Measurements from ENCODE around the gene ILF3.
A peak's percentile ranks its signal among the peaks of the same experiment; 100 is the strongest.

ILF3 gene

GRCh38 chr19:10699650-10700335 is 45.6 kb downstream of the ILF3 start:
- TF ChIP-seq, protein P1, sequence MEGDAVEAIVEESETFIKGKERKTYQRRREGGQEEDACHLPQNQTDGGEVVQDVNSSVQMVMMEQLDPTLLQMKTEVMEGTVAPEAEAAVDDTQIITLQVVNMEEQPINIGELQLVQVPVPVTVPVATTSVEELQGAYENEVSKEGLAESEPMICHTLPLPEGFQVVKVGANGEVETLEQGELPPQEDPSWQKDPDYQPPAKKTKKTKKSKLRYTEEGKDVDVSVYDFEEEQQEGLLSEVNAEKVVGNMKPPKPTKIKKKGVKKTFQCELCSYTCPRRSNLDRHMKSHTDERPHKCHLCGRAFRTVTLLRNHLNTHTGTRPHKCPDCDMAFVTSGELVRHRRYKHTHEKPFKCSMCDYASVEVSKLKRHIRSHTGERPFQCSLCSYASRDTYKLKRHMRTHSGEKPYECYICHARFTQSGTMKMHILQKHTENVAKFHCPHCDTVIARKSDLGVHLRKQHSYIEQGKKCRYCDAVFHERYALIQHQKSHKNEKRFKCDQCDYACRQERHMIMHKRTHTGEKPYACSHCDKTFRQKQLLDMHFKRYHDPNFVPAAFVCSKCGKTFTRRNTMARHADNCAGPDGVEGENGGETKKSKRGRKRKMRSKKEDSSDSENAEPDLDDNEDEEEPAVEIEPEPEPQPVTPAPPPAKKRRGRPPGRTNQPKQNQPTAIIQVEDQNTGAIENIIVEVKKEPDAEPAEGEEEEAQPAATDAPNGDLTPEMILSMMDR (conservative IDR thresholded peaks at IDR 0.05; ENCODE audit: low read depth, low read length): peak; percentile 75
- DNase-seq (ENCODE audit: low read depth): peak; percentile 79
- H3K4me3 ChIP-seq (ENCODE audit: low read depth, low read length): no peak overlapping the region

- peak overlapping the region; percentile 99 for H3K4me3 ChIP-seq (ENCODE audit: low read depth, low read length)
- no peak for DNase-seq (ENCODE audit: low read depth)
- TF ChIP-seq, protein P1 (conservative IDR thresholded peaks at IDR 0.05; ENCODE audit: low read depth, low read length): no peak
These were observed 47.9 kb downstream of the ILF3 start for GRCh38 chr19:10701955-10702525.

GRCh38 chr19:10706990-10707389 is 52.8 kb downstream of the ILF3 start:
- TF ChIP-seq, protein P1 (conservative IDR thresholded peaks at IDR 0.05; ENCODE audit: low read depth, low read length): no peak
- DNase-seq (ENCODE audit: low read depth): no peak
- H3K4me3 ChIP-seq (ENCODE audit: low read depth, low read length): no peak overlapping the region

- TF ChIP-seq, protein P1 (conservative IDR thresholded peaks at IDR 0.05; ENCODE audit: low read depth, low read length): no peak
- no peak for DNase-seq (ENCODE audit: low read depth)
- H3K4me3 ChIP-seq (ENCODE audit: low read depth, low read length): no peak overlapping the region
These were observed 53.3 kb downstream of the ILF3 start for GRCh38 chr19:10707440-10707839.

- DNase-seq (ENCODE audit: low read depth): no peak
- no peak overlapping the region for H3K4me3 ChIP-seq (ENCODE audit: low read depth, low read length)
- TF ChIP-seq, protein P1 (conservative IDR thresholded peaks at IDR 0.05; ENCODE audit: low read depth, low read length): no peak
These were observed 54.1 kb downstream of the ILF3 start for GRCh38 chr19:10708291-10708690.

DNA sequence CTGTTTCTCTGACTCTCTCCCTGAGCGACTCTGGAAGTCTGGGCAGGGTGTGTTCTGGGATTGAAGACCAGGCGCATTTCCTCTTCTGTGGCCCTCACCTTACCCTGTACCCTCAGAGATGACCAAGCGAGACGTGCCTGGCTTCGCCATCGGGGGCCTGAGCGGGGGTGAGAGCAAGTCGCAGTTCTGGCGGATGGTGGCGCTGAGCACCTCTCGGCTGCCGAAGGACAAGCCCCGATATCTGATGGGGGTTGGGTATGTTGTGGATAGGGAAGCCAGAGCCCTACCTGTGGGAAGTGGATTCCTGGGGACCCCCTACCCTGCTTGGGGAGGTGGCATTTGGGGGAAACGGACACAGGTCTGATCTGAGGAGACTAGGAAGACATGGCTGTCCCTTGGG is 57.9 kb downstream of the ILF3 start:
- H3K4me3 ChIP-seq (ENCODE audit: low read depth, low read length): no peak overlapping the region
- DNase-seq (ENCODE audit: low read depth): no peak
- TF ChIP-seq, protein P1 (conservative IDR thresholded peaks at IDR 0.05; ENCODE audit: low read depth, low read length): peak; percentile 11

DNA sequence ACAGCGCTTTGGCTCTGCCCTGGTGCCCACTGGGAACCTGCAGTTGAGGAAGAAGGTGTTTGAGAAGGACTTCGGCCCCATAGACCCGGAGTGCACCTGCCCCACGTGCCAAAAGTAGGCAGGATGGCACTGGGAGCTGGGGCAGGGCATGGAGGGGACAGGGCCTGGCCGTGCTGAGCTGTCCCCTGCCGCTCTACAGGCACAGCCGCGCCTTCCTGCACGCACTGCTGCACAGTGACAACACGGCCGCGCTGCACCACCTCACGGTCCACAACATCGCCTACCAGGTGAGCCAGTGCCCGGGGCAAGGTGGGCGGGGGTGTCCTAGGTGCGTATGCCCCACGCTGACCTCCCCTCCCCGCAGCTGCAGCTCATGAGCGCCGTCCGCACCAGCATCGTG is 58.6 kb downstream of the ILF3 start:
- TF ChIP-seq, protein P1 (conservative IDR thresholded peaks at IDR 0.05; ENCODE audit: low read depth, low read length): no peak
- no peak for DNase-seq (ENCODE audit: low read depth)
- no peak overlapping the region for H3K4me3 ChIP-seq (ENCODE audit: low read depth, low read length)
